ENCODE results near the gene MAPK11.

DNA sequence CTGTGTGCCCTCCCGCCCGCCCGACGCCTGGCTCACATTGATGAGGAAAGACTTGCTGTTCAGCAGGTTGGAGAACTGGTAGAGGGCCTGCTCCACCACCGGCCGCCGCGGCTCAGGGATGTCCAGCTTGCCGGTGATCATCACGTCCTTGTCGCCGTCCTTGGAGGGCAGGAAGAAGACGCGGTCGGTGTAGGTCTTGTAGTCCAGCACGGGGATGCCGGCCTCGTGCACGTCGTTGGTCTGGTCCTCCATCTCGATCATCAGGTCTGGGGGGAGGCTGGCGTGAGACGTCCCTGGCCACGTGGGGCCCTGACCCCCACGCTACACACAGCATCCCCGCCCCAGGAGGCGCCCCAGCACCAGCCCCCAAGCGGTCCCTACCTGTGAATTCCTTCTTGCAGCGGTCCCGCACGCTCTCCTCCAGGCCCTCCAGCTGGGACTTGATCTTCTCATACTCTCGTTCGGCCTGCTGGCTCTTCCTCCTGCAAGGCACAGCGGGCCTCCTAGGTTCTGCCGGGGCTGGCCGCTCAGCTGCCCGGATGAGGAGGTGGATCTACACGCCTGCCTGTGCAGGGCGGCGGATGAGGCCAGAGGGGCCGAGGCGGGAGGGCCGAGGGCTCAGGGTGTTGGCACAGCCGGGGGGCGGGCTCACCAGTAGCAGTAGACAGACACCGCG is 10.7 kb upstream of the MAPK11 start:
- TF ChIP-seq EZH2 (IDR thresholded peaks at IDR 0.05; ENCODE audit: low read length, unreplicated experiment), result no peak
- TF ChIP-seq, protein P1, sequence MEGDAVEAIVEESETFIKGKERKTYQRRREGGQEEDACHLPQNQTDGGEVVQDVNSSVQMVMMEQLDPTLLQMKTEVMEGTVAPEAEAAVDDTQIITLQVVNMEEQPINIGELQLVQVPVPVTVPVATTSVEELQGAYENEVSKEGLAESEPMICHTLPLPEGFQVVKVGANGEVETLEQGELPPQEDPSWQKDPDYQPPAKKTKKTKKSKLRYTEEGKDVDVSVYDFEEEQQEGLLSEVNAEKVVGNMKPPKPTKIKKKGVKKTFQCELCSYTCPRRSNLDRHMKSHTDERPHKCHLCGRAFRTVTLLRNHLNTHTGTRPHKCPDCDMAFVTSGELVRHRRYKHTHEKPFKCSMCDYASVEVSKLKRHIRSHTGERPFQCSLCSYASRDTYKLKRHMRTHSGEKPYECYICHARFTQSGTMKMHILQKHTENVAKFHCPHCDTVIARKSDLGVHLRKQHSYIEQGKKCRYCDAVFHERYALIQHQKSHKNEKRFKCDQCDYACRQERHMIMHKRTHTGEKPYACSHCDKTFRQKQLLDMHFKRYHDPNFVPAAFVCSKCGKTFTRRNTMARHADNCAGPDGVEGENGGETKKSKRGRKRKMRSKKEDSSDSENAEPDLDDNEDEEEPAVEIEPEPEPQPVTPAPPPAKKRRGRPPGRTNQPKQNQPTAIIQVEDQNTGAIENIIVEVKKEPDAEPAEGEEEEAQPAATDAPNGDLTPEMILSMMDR (conservative IDR thresholded peaks at IDR 0.05; ENCODE audit: low read depth, low read length), result no peak
